ENCODE measurements around the gene PCGF3.
A peak's percentile ranks its signal among the peaks of the same experiment; 100 is the strongest.

The PCGF3 gene, protein sequence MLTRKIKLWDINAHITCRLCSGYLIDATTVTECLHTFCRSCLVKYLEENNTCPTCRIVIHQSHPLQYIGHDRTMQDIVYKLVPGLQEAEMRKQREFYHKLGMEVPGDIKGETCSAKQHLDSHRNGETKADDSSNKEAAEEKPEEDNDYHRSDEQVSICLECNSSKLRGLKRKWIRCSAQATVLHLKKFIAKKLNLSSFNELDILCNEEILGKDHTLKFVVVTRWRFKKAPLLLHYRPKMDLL

DNA sequence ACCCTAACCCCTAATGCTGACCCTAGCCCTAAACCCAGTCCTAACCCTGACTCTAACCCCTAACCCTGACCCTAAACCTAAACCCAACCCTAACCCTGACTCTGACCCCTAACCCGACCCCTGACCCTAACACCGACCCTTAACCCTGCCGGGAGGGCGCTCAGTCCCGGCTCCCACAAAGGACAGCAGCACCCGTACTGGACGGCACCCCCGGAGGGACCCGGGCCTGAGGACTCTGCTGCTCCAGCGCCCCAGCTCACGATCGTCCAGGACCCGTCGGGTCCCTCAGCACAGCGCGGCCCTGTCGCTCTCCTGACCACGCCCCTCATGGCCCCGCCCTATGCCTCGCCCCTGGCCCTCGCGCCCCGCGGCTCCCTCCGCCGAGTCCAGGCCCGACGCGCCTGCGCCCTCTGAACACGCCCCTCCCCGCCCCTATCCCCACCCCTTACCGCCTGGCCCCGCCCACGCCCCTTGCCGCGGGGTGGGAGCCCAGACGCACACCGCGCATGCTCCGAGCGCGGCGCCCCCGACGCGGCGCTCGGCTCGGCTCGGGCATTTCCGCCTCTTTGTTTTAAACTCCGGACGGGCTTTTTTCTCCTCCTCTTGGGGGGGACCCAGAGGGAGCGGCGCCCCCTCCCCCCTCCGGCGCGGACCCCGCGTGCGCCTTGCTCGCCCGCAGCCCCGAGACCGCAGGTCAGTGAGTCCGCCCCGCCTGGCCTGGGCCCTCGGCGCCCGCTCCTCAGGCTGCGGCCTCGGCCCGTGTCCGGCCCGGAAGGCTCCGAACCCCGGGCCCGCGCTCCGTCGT, at the start of gene PCGF3:
PCGF3 (plus strand) TSS at position 555 of the 805 bp plus-strand sequence. CDS start 27,849 bp downstream, outside the sequence.
- peak; percentile 93 for DNase-seq

DNA sequence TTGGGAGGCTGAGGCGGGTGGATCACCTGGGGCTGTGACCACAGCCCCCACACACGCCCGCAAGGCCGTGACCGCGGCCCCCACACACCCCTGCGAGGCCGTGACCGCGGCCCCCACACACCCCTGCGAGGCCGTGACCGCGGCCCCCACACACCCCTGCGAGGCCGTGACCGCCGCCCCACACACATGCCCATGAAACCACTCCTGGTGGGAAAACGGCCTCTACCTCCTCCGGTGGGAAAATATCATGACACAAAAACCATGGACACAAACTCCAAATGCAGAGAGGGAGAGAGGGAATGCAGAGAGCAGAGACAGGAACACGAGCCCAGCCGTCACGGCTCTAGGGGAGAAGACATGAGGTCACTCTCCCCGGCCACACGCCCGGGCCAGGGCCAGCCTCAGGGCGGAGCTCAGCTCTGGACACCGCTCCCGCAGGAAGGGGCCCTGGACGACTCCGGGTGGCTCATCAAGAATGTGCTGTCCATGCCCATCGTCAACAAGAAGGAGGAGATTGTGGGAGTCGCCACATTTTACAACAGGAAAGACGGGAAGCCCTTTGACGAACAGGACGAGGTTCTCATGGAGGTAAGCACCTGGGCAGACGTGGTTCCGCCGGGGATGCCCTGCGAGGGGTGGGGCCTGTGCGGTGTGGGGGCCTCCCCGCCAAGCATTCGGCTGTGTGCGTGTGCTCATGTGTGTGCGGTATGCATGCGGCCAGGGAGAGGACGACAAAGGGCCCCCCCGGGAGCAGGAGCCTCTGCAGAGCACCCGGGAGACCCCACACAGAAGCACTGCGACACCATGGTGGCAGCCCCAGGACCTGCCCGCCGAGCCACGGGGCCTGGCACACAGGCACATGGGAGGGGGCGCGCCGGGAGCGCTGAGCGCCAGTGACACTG, 48.9 kb upstream of the PCGF3 start:
- DNase-seq = no peak

DNA sequence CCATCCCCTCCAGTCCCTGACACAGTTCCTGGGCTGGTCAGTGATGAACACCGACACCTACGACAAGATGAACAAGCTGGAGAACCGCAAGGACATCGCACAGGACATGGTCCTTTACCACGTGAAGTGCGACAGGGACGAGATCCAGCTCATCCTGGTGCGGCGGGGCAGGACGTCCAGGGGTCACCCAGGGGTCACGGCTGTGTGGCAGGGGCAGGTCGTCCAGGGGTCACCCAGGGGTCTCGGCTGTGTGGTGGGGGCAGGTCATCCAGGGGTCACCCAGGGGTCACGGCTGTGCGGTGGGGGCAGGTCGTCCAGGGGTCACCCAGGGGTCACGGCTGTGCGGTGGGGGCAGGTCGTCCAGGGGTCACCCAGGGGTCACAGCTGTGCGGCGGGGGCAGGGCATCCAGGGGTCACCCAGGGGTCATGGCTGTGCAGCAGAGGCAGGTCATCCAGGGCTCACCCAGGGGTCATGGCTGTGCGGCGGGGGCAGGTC, 48.2 kb upstream of the PCGF3 start:
- no peak for DNase-seq

DNA sequence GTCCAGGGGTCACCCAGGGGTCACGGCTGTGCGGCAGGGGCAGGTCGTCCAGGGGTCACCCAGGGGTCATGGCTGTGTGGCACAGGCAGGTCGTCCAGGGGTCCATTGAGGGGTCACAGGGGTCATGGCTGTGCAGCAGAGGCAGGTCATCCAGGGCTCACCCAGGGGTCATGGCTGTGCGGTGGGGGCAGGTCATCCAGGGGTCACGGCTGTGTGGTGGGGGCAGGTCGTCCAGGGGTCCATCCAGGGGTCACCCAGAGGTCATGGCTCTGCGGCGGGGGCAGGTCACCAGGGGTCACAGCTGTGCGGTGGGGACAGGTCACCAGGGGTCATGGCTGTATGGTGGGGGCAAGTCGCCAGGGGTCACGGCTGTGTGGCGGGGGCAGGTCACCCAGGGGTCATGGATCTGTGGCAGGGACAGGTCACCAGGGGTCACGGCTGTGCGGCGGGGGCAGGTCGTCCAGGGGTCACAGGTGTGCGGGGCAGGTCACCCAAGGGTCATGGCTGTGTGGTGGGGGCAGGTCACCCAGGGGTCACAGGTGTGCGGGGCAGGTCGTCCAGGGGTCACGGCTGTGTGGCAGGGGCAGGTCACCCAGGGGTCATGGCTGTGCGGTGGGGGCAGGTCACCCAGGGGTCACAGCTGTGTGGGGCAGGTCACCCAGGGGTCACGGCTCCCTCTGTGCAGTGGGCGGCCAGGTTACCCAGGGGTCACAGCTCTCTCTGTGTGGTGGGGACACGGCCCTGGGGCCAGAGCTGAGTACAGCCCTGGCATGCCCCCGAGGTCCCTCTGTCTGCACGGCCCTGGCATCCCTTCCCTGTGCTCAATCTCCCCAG, 47.6 kb upstream of the PCGF3 start:
- DNase-seq = no peak

DNA sequence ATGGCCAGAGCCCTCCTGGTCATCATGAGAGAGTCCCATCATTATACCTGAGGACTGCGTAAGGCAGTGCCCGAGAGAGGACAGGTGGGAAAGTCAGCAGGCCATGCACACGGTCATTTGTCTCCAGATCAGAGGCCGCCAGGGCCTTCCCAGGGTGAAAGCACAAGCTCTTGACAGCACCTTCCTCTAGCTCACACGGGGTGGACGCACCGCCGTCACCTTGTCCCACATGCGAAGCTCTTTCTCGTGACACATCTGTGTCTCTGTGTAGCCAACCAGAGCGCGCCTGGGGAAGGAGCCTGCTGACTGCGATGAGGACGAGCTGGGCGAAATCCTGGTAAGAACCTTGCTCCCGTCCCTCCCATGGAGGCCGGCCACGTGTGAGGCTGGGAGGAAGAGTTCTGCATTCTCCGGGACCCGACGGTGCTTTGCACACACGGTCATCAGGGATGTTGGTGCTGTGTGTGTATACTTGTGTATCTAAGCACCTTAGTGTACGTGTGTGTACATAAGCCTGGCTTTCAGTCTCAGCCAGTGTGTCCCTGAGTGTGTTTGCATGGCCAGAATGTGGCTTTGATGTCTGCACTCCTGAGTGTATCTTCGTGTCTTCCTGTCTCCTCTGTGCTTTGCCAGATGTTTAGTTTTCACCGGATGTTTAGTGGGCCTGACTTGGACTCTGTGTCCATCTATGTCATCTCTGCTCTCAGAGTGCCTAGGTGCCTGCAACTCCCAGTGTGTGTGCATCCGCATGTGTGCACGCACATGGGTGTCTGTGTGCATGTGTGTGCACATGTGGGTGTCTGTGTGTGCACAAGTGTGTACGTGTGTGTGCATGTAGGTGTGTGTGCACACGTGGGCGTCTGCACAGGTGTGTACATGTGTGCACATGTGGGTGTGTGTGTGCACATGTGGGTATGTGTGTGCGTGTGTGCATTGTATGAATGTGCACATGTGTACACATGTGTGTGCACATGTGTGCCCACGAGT, 46.7 kb upstream of the PCGF3 start:
- DNase-seq = no peak

DNA sequence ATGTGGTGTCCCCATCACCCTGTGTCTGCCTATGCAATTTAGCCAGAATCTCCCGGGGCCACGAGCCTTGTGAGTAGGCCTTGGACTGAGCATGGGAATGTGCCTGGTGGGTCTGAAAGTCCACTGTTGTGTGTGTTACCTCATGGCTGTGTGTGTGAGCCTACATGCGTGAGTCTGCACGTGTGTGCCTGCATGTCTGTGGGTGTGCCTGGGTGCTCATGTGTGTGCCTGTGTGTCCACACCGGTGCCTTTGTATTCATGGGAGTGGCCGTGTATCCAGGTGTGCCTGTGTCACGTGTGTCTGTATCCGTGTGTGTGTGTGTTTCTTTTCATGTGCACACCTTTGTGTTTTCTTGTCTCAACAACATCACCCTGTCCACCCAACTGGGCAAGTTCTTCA, 45.8 kb upstream of the PCGF3 start:
- DNase-seq = no peak

DNA sequence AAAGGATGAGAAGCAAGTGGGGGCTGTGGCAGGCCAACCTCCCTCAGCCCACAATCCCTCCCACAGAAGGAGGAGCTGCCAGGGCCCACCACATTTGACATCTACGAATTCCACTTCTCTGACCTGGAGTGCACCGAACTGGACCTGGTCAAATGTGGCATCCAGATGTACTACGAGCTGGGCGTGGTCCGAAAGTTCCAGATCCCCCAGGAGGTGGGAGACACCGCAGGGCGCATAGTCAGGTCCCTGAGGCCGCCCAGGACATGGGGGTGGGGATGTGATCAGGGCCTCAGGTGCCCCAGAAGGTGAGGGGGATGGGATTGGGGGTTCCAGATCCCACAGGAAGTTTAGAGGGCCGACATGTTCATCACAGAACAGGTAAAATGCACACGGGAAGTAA, 45.2 kb upstream of the PCGF3 start:
- DNase-seq = no peak

DNA sequence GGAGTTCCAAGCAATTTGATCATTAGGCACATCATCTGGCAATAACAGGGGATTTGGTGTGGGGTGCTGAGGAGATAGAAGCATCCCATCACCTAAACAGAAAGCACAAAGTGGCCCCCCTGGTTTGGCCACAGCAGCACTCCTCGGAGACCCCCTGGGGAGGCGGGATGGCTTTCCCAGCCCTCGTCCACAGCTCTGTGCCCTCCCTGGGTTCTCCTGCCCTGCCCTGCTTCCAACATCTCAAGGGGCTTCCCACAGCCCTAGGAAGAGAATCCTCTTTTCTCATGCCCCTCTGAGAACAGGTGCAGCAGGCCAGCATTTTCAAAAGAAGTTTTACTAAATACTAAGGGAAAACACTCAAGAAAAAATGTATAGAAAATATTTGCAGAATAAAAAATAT, 44.4 kb upstream of the PCGF3 start:
- no peak for DNase-seq

DNA sequence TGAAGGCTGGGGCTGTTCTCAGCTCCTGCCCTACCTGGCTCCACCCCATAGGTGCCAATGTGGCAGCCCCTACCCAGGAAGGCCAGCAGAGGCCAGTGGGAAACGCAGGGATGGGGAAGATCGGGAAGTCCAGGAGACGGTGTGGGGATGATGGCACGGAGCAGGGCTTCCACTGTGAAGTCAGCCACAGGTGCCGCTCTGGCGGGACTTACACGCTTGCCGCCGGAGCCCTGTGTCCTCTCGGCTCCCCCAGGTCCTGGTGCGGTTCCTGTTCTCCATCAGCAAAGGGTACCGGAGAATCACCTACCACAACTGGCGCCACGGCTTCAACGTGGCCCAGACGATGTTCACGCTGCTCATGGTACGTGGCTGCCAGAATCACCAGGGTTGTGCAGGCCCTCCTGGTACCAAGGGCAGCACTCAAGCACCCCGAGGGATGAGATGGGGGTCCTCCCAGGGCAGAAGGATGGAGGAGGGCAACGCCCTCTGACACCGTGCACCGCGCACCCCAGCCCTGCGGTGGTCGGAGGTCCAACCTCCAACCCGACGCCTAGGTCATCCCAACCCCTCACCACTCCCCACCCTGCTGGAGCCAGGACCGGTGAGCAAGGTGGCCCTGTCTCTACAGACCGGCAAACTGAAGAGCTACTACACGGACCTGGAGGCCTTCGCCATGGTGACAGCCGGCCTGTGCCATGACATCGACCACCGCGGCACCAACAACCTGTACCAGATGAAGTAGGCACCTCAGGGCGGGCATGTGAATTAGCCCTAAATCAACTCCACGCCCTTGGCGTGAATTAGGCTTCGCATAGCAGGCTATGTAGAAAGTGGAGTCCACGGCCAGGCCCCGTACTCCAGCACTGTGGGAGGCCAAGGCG, 43.5 kb upstream of the PCGF3 start:
- no peak for DNase-seq

DNA sequence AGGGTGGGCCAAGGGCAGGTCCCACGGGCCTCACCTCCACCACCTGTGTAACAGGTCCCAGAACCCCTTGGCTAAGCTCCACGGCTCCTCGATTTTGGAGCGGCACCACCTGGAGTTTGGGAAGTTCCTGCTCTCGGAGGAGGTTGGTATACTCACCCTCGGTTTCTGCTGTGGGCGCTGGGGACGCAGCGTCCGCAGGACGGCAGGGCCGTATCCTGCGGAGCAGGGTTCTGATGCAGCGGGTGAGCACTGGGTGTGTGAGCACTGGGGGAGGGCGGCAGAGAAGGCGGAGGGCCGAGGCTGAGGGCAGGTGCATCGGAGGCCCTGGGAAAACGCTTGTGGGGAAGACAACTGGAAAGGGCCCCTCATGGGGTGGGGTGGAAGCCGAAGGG, 42.6 kb upstream of the PCGF3 start:
- no peak for DNase-seq

DNA sequence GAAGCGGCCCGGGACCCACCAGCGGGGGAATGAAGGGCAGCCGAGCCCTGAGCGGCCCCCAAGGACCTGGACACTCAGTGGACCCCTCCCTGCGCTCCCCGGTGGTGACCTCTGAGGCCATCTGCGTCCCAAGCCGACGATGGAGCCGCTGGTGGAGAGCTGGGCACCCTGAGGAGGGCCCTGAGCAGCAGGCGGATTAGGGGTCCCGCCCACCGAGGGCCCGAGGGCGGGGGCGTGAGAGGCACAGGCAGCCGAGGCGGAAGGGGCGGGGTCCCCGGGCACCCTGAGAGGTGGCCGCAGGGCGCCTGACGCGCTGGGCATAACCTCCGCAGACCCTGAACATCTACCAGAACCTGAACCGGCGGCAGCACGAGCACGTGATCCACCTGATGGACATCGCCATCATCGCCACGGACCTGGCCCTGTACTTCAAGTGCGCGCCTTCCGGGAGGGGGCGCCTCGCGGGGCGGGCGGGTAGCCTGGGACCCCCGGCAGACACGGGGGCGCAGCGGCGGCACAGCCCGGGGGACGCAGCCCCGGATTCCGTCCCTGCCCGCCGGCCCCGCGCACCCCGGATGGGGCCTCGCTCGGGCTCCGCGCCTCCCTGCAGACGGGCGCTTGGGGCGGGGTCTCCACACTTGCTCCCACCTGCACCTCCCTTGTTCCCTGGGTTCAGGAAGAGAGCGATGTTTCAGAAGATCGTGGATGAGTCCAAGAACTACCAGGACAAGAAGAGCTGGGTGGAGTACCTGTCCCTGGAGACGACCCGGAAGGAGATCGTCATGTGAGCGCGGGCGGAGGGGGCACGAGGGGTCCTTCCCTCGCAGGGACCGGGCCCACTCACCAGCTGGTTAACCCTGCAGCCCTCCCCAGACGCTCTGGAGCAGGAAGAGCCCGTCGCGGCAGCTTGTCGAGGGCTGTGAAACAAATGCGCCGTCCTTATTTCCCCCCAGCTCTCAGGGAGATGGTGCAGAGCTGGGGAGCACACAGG, 41.9 kb upstream of the PCGF3 start:
- peak; percentile 75 for DNase-seq

DNA sequence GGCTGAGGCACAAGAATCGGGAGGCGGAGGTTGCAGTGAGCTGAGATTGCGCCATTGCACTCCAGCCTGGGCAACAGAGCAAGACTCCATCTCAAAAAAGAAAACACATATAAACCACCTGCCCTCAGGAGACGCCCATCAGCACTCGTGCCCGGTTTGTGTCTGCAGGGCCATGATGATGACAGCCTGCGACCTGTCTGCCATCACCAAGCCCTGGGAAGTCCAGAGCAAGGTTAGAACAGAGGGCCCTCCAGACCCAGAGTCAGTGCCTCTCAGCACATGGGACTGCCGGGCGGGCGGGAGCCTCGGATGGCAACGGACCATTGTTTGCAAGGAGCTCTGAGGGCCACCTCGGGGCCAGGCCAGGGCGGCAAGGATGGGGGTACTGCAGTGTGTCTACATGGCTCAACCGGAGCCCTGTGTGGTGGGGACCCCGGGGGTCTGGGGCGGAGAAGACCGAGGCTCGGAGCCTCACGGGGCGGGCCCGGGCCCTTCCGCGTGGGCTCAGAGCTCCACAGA, 40.9 kb upstream of the PCGF3 start:
- DNase-seq = no peak

DNA sequence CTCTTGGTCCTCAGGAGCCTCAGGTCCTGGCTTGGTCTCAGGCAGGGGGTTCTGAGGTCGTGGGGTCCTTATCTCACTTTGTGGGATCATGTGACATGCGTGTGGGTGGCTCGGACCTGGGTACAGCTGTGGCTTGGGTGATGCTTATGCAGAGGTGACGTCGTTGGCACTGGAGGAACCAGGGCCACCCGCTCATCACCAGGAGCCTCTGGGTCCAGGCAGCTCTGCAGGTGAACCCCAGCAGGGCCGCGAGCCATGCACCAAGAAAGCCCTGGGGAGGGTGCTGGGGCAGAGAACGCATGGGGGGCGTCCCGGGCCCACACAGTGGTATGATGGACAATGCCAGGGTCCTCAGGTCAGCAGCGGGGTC, 40.3 kb upstream of the PCGF3 start:
- DNase-seq = no peak

DNA sequence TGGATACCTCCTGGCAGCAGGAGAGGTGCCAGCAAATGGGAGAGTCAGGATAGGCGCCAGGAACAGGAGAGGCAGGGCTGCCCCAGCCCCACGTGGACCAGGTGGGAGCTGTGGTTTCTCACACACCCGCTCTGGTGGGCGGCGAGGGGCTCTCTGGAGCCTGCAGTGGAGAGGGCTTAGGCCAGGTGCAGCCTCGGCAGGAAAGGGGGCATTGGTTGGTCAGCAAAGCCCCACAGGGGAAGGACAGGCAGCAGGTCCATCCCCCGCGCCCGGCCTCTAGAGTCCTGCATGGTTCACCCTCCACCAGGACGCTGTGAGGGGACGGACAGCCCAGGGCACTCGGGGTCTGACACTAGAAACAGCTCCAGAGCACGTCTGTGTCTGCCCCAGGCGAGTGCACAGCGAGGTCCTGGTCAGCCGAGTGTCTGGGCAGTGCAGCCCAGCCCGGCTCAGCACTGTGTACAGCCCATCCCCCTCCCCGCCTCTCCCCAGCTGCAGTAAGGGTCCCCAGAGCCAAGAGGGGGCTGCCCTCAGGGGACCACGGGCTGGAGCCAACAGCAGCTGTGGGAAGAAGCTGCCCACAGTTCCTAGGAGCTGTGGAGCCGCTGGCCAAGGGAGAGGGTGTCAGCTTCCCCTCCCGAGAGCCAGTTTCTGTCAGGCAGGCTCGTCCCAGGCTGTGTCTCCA, 39.7 kb upstream of the PCGF3 start:
- no peak for DNase-seq

DNA sequence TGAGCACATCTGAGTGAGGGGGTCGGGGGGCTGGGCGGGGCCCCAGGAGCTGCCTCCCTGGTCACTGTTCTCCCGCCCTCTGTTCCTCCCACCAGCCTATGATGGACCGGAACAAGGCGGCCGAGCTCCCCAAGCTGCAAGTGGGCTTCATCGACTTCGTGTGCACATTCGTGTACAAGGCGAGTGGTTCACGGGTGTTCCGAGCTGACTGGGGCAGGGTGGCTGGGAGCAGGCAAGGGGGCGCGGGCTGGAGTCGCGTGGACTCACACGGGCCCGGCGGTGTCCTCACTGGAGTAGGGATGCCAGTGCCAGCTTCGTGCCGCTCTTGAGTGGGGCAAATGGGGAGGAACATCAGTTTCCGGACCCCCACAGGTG, 39.2 kb upstream of the PCGF3 start:
- no peak for DNase-seq

DNA sequence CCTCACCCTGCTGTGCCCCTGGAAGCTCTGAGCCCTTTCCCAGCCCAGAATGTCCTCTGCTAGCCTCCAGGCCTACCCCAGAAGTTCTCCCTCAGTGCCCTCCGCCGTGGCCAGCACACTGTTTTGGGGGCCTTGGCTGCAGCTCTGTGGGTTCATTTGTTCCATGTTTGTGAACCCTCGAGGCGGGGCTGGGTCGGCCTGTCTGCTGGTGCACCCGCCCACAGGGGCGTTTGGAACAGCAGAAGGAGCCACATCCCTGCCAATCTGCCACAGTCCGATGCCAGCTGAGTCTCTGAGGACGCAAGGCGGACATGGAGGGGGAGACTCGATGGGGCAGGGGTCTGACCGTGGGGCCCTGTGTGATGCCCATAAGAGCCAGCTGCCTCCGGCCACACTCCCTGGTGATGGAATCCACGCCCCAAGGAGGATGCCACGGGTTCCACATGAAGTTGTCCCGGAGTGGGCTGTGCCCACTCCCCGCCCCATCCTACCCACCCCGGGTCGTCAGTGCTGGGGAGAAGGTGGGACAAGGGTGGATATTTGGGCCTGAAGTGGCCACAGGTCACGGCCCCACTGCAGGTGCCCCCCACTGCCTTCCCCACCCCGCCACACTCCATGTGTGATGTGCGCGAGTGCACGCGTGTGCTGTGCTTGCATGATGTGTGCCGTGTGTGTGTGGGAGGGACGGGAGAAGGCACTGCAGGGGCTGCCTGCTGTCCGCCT, 38.6 kb upstream of the PCGF3 start:
- no peak for DNase-seq

DNA sequence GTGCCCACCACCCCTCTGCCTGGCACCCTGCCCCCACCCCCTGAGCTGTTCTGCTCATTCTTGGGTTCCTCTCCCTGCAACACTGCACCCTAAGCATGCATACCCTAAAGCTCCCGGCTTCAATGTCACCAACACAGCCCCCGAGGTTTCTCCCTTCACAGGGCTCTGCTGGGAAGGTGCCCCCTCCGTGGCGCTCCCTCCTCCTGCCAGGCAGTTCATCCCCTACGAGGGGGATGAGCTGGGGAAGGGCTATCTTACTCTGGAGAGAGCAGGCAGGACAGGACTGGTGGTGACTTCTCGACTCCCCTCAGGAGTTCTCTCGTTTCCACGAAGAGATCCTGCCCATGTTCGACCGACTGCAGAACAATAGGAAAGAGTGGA, 38.1 kb upstream of the PCGF3 start:
- no peak for DNase-seq

Measured in NCI-H1436 (cell line).